ENCODE results near the gene ATF5.

GRCh38 chr19:49953416-49953815 lies 24.4 kb downstream of the ATF5 start:
- TF ChIP-seq EZH2phosphoT487 (IDR thresholded peaks at IDR 0.05; ENCODE audit: low read depth, severe bottlenecking, unreplicated experiment) (no peak), CTCF (IDR thresholded peaks at IDR 0.05; ENCODE audit: poor library complexity) (no peak), EZH2 (IDR thresholded peaks at IDR 0.05; ENCODE audit: borderline replicate concordance) (no peak)
